Activated T-helper 9 cell treated with anti-CD3 and anti-CD28 coated beads, Interleukin-2, amount 50 U/mL, for 16 hours (primary cell): ENCODE results near the gene RPL13A.
A peak's percentile ranks its signal among the peaks of the same experiment; 100 is the strongest.

ENCODE experiments used
- DNase-seq: peaks from one replicate; pipeline ENCODE4 v3.0.0-alpha.2; 2020; ENCODE audit warnings: low read depth

RPL13A gene

GRCh38 chr19:49507803-49508494 is 20.5 kb downstream of the RPL13A start:
- no peak for DNase-seq

DNA sequence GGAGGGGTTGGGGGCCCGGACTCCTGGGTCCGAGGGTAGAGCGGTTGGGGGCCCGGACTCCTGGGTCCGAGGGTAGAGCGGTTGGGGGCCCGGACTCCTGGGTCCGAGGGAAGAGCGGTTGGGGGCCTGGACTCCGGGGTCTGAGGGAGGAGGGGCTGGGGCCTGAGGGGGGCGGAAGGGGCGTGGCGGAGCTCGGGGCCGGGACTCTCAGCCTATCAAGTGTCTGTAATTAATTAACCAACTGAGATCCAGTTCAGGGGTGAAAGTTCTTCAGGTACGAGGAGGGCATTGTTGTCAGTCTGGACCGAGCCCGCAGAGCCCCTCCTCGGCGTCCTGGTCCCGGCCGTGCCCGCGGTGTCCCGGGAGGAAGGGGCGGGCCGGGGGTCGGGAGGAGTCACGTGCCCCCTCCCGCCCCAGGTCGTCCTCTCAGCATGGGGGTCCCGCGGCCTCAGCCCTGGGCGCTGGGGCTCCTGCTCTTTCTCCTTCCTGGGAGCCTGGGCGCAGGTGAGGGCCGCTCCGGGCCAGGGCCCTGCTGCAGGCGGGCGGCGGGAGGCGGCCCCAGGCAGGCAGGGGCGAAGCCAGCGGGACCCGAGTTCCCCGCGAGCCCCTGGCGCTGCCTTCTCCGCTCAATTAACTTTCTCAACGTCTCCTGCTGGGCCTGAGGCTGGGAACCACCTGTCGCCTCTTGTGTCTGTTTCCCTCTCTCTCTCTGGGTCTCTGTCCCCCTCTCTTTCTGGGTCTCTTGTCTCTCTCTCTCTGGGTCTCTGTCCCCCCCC is 25.8 kb downstream of the RPL13A start:
- DNase-seq, result no peak

- no peak for DNase-seq
Observed at GRCh38 chr19:49513746-49514118, 26.3 kb downstream of the RPL13A start.

GRCh38 chr19:49514151-49514550 is 26.7 kb downstream of the RPL13A start:
- DNase-seq, result no peak

DNA sequence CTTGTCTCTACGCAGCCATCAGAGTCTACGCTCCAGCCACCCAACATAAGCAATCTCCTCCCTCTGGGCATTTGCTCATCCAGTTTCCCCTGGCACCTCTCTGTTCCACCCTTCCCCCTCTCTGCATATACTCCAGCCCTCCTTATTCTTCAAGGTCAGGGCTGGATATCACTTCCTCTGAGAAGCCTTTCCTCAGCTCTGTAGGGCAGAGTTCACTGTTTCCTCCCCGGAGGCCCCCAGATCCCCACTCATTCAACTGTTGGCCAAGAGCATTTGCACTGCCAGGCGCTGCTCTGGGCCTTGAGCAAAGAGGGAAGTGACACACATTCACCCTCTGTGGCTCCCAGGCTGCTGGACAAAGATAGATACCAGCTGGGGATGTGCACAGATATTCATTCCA is 28.4 kb downstream of the RPL13A start:
- no peak for DNase-seq

DNA sequence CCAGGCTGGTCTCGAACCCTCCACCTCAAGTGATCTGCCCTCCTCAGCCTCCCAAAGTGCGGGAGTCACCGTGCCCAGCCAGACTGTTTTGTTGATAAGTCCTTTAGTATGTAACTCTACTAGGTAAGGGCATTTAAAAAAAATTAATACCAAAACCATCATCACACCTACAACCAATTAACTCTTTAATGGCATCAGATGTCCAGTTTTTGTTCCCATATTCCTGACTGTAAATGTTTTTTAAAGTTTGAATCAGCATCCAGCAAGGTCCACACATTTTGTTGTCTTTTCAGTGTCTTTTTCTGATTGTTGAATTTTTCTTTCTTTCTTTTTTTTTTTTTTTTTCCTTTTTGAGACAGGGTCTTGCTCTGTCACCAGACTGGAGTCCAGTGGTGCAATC is 30.6 kb downstream of the RPL13A start:
- no peak for DNase-seq

- DNase-seq, result no peak
Observed at GRCh38 chr19:49520705-49521319, 33.4 kb downstream of the RPL13A start.

- no peak for DNase-seq
Observed at GRCh38 chr19:49524812-49525455, 37.5 kb downstream of the RPL13A start.

DNA sequence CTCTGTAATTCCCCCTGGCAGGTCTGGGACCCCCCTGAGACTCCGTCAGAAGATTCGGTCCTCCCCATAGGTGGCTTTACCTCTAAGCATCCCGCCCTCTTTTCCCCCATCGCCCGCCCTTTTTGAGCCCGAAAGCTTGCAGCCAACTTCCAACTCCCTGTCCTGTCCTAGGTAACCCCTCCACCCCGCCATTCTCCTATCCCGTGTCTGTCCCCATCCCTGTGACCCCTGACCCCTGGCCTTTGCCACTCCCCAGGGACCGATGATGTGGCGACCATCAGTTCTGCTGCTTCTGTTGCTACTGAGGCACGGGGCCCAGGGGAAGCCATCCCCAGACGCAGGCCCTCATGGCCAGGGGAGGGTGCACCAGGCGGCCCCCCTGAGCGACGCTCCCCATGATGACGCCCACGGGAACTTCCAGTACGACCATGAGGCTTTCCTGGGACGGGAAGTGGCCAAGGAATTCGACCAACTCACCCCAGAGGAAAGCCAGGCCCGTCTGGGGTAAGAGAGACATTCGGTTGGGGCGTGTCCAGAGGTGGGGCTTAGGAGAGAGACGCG is 40.9 kb downstream of the RPL13A start:
- DNase-seq, result no peak

DNA sequence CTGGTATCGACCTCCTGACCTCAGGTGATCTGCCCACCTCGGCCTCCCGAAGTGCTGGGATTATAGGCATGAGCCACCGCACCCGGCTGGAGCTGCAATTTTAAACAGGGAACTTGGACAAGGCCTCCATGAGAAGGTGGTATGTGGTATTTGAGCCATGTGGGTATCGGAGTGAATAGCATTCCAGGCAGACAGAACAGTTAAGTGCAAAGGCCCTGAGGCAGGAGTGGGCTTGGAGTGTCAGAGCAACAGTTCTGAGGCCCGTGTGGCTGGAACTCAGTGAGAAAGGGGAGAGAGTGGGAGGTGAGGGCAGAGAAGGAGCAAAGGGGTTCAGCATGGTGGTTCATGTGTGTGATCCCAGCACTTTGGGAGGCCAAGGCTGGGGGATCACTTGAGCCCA is 43.3 kb downstream of the RPL13A start:
- DNase-seq, result no peak

DNA sequence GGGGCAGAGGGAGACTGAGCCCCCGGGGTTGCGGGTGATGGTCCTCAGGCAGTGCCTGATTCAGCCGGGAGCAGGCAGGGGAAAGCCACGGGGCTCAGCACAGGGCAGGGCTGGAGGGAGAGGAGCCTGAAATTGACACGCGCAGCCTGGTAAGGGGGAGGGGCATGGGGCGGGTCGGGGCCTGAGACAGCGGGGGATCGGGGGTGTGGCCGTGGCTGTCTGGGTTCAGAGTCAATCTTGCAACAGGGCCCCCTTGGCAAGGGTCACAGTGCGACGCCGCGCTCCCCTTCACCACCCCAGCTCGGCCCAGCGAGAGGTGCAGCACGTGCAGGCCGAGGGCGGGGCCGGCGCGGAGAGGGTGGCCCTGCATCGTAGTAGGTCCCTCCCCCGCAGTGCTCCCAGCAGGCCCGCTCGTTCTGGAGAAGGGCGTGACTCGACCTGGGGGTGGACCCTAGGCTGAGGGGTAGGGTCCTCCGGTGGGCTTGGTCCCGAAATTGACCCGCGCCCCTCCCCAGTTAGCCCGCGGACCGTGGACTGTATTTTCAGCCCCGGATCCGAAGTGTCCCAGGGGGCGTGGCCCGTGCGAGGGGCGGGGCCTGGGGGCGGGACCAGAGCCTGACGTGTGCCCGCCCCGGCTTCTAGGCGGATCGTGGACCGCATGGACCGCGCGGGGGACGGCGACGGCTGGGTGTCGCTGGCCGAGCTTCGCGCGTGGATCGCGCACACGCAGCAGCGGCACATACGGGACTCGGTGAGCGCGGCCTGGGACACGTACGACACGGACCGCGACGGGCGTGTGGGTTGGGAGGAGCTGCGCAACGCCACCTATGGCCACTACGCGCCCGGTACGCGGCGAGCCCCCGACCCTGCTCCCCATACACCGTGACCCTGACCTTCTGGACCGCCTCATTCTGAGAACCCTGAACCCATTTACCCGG is 46.4 kb downstream of the RPL13A start:
- DNase-seq, result peak; percentile 79

DNA sequence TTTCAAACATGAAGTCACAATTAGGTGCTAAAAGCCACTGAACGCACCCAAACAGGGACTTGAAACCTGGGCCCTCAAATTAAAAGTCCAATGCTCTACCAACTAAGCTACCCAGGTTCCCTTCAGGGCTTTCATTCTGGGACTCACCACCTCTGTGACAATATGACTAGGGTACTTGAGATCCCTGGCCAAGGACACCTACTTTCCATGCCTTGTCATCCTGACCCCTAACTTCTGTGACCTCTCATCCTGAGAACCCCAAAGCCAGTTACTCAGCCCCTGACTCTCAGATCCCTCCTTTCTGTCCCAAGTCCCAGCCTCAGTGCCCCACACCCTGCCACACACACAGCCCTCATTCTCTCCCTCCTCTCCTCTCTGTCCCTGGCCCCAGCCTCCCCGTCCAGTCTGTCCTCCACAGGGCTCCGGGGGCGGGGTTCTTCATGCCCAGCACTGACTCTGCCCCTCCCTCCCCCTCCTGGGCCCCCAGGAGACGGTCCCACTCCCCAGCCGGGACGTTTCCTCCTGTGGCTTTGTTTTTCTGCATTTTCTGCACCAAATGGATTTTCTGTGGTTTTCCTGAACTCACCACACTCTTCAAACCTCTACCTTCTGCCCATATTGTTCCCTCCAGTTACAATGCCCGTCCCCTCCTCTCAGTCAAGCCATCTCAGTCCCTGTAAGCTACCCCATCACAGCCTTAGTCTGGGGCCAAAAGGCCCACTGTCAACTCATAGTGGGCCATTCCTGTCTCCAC is 47.4 kb downstream of the RPL13A start:
- no peak for DNase-seq

GRCh38 chr19:49536921-49537462 is 49.6 kb downstream of the RPL13A start:
- DNase-seq, result no peak

- no peak for DNase-seq
Observed at GRCh38 chr19:49538643-49539042, 51.2 kb downstream of the RPL13A start.

DNA sequence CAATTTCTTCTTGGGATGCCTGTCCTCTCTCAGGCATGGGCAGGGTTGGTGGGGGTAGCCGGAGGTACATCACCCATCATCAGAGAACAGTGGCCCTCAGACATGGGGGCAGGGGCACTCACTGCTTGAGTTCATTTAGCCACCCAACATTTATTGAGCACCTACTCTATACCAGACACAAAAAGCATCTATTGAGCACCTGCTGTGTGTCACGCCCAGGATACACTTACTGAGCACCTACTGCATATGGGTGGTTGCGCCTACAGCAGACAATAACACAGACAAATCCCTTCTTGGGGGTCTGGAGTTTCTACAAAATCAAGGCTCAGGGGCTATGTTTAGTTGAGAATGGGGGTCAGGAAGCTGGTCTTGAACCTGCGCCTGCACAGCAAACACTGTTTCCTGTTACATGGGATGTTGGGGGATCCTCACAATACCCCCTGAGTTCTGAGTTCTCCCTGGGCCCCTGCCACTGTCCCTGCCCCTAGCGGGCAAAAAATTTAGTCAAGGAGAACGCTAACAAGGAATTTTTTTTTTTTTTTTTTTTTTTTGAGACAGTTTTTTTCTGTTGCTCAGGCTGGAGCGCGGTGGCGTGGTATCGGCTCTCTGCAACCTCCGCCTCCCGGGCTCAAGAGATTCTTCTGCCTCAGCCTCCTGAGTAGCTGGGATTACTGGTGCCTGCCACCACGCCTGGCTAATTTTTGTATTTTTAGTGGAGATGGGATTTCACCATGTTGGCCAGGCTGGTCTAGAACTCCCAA is 52.0 kb downstream of the RPL13A start:
- DNase-seq, result no peak
